GM08714 (cell line): ENCODE measurements around the gene NR2E1.

Source experiments
- H3K4me3 ChIP-seq: fragments of 200-500 bp; sonication (Bioruptor generic); 2 replicates; pipeline ENCODE4 v1.5.1; 2014; ENCODE audit warnings: mild to moderate bottlenecking, low read length, inconsistent platforms
- ZNF274 ChIP-seq: IDR thresholded peaks from 2 replicates; pipeline ENCODE4 v1.6.1; 2012; ENCODE audit warnings: mild to moderate bottlenecking, low read depth, low read length

NR2E1 gene

GRCh38 chr6:108164543-108164814 lies 1.3 kb upstream of the NR2E1 start:
- TF ChIP-seq ZNF274, result no peak
- H3K4me3 ChIP-seq, result no peak overlapping the region

- TF ChIP-seq ZNF274, result no peak
- H3K4me3 ChIP-seq, result no peak overlapping the region
Measured at GRCh38 chr6:108164815-108165706, 761 bp upstream of the NR2E1 start.

GRCh38 chr6:108166664-108167448 lies 1.0 kb downstream of the NR2E1 start:
- no peak for TF ChIP-seq ZNF274
- no peak overlapping the region for H3K4me3 ChIP-seq

- no peak overlapping the region for H3K4me3 ChIP-seq
- TF ChIP-seq ZNF274, result no peak
Measured at GRCh38 chr6:108167449-108168089, 1.7 kb downstream of the NR2E1 start.

- TF ChIP-seq ZNF274, result no peak
- H3K4me3 ChIP-seq, result no peak overlapping the region
Measured at GRCh38 chr6:108168090-108168463, 2.3 kb downstream of the NR2E1 start.

- no peak for TF ChIP-seq ZNF274
- no peak overlapping the region for H3K4me3 ChIP-seq
Measured at GRCh38 chr6:108168501-108169463, 3.0 kb downstream of the NR2E1 start.

GRCh38 chr6:108169464-108170331 lies 3.9 kb downstream of the NR2E1 start:
- no peak overlapping the region for H3K4me3 ChIP-seq
- TF ChIP-seq ZNF274, result no peak

- H3K4me3 ChIP-seq, result no peak overlapping the region
- TF ChIP-seq ZNF274, result no peak
Measured at GRCh38 chr6:108170332-108171290, 4.8 kb downstream of the NR2E1 start.

GRCh38 chr6:108171291-108171917 lies 5.6 kb downstream of the NR2E1 start:
- no peak for TF ChIP-seq ZNF274
- H3K4me3 ChIP-seq, result no peak overlapping the region

GRCh38 chr6:108171918-108172516 lies 6.2 kb downstream of the NR2E1 start:
- no peak for TF ChIP-seq ZNF274
- H3K4me3 ChIP-seq, result no peak overlapping the region
